GM23248 (cell line): ENCODE measurements around the gene WFDC5. TPM values are rescaled to one million over a fixed set of nuclear protein-coding genes. Genes with fewer than 3 reads are reported as not detected.
"Not testable (repeated sequence)": the region's sequence is repeated elsewhere in the genome, so short reads cannot be mapped to it uniquely, and the experiment has no call there.

Experiments
- DNase-seq: peaks from one replicate; pipeline ENCODE4 v3.0.0-alpha.2; 2015
- H2AFZ ChIP-seq: fragments of 200-600 bp; sonication (generic); 2 replicates; pipeline ENCODE4 v1.6.1; 2016; ENCODE audit warnings: antibody characterized with exemption
- H3F3A ChIP-seq: fragments of 200-600 bp; sonication (generic); 2 replicates; pipeline ENCODE4 v1.6.1; 2016; ENCODE audit warnings: mild to moderate bottlenecking, antibody characterized with exemption, mixed run types; ENCODE audit not compliant: insufficient read depth
- H3K27ac ChIP-seq: fragments of 200-600 bp; sonication (generic); 2 replicates; pipeline ENCODE4 v1.5.1; 2016; ENCODE audit warnings: mild to moderate bottlenecking
- H3K27me3 ChIP-seq: fragments of 200-600 bp; sonication (generic); replicated peaks from 2 replicates; pipeline ENCODE4 v1.6.1; 2016; ENCODE audit warnings: mild to moderate bottlenecking; ENCODE audit not compliant: insufficient read depth
- H3K36me3 ChIP-seq: fragments of 200-600 bp; sonication (generic); 2 replicates; pipeline ENCODE4 v1.6.1; 2016; ENCODE audit warnings: low read depth, mild to moderate bottlenecking
- H3K4me1 ChIP-seq: fragments of 200-600 bp; sonication (generic); 2 replicates; pipeline ENCODE4 v1.6.1; 2016; ENCODE audit warnings: mild to moderate bottlenecking; ENCODE audit not compliant: insufficient read depth
- H3K4me2 ChIP-seq: fragments of 200-600 bp; sonication (generic); one replicate; pipeline ENCODE4 v1.6.1; 2016; ENCODE audit warnings: mild to moderate bottlenecking; ENCODE audit not compliant: unreplicated experiment
- H3K4me3 ChIP-seq: fragments of 200-600 bp; sonication (generic); 2 replicates; pipeline ENCODE4 v1.5.1; 2016; ENCODE audit warnings: mild to moderate bottlenecking
- H3K79me2 ChIP-seq: fragments of 200-600 bp; sonication (generic); 2 replicates; pipeline ENCODE4 v1.6.1; 2016; ENCODE audit warnings: mild to moderate bottlenecking; ENCODE audit not compliant: insufficient read depth
- H3K9ac ChIP-seq: fragments of 200-600 bp; sonication (generic); 2 replicates; pipeline ENCODE4 v1.6.1; 2016; ENCODE audit warnings: mild to moderate bottlenecking
- H3K9me2 ChIP-seq: fragments of 200-600 bp; sonication (generic); 2 replicates; pipeline ENCODE4 v1.6.1; 2016; ENCODE audit warnings: mixed run types, mild to moderate bottlenecking, moderate library complexity; ENCODE audit not compliant: insufficient read depth
- H3K9me3 ChIP-seq: fragments of 200-600 bp; sonication (generic); one replicate; pipeline ENCODE4 v1.6.1; 2017; ENCODE audit warnings: low read depth
- H4K20me1 ChIP-seq: fragments of 200-600 bp; sonication (generic); 2 replicates; pipeline ENCODE4 v1.6.0; 2016; ENCODE audit not compliant: insufficient read depth
- EZH2 ChIP-seq: fragments of 200-600 bp; sonication (generic); IDR thresholded peaks from 2 replicates; pipeline ENCODE4 v1.6.1; 2018; ENCODE audit warnings: antibody characterized with exemption, mild to moderate bottlenecking; ENCODE audit not compliant: insufficient read depth, poor library complexity, severe bottlenecking
- EZH2phosphoT487 ChIP-seq: fragments of 200-600 bp; sonication (generic); IDR thresholded peaks from 2 replicates; pipeline ENCODE4 v1.6.1; 2018; ENCODE audit warnings: antibody characterized with exemption, moderate library complexity, mild to moderate bottlenecking, low read depth; ENCODE audit not compliant: insufficient read depth
- WGBS, 2 experiments: methylation state at CpG; one replicate each; pipeline ENCODE4 v1.1.6; 2015 to 2017; ENCODE audit warnings: low lambda C conversion rate in 2 of 2, low coverage in 1 of 2; ENCODE audit errors: missing lambda C conversion rate in 2 of 2; 5-methylcytosine and 5-hydroxymethylcytosine counted together
- in situ Hi-C: fragments of 300-500 bp; cut with MboI; formaldehyde crosslinking; loops from 2 replicates; pipeline ENCODE4 v1.15.0; 2020
- polyA plus RNA-seq: library from polyadenylated mRNA; unstranded; fragments of >200 nt; fragmentation: Nextera tagmentation; extraction: Ambion mirVana; gene quantifications from 2 replicates; pipeline ENCODE4 v1.2.1, GENCODE V29; 2016
- total RNA-seq: library from RNA; depleted of rRNA; stranded (reverse); fragments of >200 nt; shearing (Covaris generic); gene quantifications from 2 replicates; pipeline ENCODE4 v1.2.3, GENCODE V29; 2014; rRNA removed

The WFDC5 gene
- total RNA-seq, result not detected in 2 replicates
- not detected in 2 replicates for polyA plus RNA-seq

- Histone ChIP-seq H3K27me3 (peaks cover 14% of the 10 kb centered on the region; the same call in 1 of the 2 replicates), H3K79me2 (no peaks in the 10 kb centered on the region), H3F3A (no peaks in the 10 kb centered on the region), H3K9me3 (no peaks in the 10 kb centered on the region), H3K27ac (no peak within 1 kb of the TSS), H3K4me2 (no peak within 1 kb of the TSS), H2AFZ (no peak within 1 kb of the TSS), H3K4me3 (no peak within 1 kb of the TSS), H3K4me1 (no peaks in the 10 kb centered on the region), H3K36me3 (no peaks in the 10 kb centered on the region), H3K9ac (no peak within 1 kb of the TSS), H3K9me2 (no peaks in the 10 kb centered on the region), H4K20me1 (no peaks in the 10 kb centered on the region)
- WGBS, 2 experiments, result 40 to 41% methylated on average over 16 of the region's 16 CpGs
- TF ChIP-seq EZH2phosphoT487 (no peak), EZH2 (no peak)
- no peak for DNase-seq
- in situ Hi-C loops, result no loop called here
Measured at GRCh38 chr20:45114465-45115385, at the start of gene WFDC5. WFDC5 (minus strand) TSS chr20:45115174; CDS start chr20:45115083, 91 bp downstream.

GRCh38 chr20:45163083-45163803, 48.3 kb upstream of the WFDC5 start:
- H3K9ac ChIP-seq, result no peak overlapping the region
- H3K4me2 ChIP-seq, result no peak overlapping the region
- no peaks in the 10 kb centered on the region for H3K4me1 ChIP-seq
- H3K36me3 ChIP-seq, result no peaks in the 10 kb centered on the region
- no peaks in the 10 kb centered on the region for H3F3A ChIP-seq
- no peak overlapping the region for H3K27ac ChIP-seq
- in situ Hi-C loops, result no loop called here
- TF ChIP-seq EZH2phosphoT487 (no peak), EZH2 (no peak)
- no peaks in the 10 kb centered on the region for H3K9me2 ChIP-seq
- no peaks in the 10 kb centered on the region for H3K9me3 ChIP-seq
- H2AFZ ChIP-seq, result no peak overlapping the region
- 0 to 8% methylated on average over 1 of the region's 1 CpG for WGBS, 2 experiments
- H3K79me2 ChIP-seq, result no peaks in the 10 kb centered on the region
- DNase-seq, result no peak
- no peaks in the 10 kb centered on the region for H4K20me1 ChIP-seq
- H3K27me3 ChIP-seq, result no peaks in the 10 kb centered on the region
- no peak overlapping the region for H3K4me3 ChIP-seq

- Histone ChIP-seq H3K9ac (no peak overlapping the region), H3K9me2 (no peaks in the 10 kb centered on the region), H3F3A (no peaks in the 10 kb centered on the region), H2AFZ (no peak overlapping the region), H3K4me1 (no peaks in the 10 kb centered on the region), H3K36me3 (no peaks in the 10 kb centered on the region), H3K9me3 (no peaks in the 10 kb centered on the region), H3K27me3 (no peaks in the 10 kb centered on the region), H3K79me2 (no peaks in the 10 kb centered on the region), H3K27ac (no peak overlapping the region), H4K20me1 (no peaks in the 10 kb centered on the region), H3K4me3 (no peak overlapping the region), H3K4me2 (no peak overlapping the region)
- peak; percentile 84 for DNase-seq
- TF ChIP-seq EZH2phosphoT487 (no peak), EZH2 (no peak)
- WGBS, 2 experiments, result 0% methylated on average over 1 of the region's 1 CpG
- in situ Hi-C loops, result no loop called here
Measured at GRCh38 chr20:45157962-45158361, 43.0 kb upstream of the WFDC5 start.

- Histone ChIP-seq H4K20me1 (no peaks in the 10 kb centered on the region), H2AFZ (no peak overlapping the region), H3K4me3 (no peak overlapping the region), H3F3A (no peaks in the 10 kb centered on the region), H3K4me2 (no peak overlapping the region), H3K4me1 (no peaks in the 10 kb centered on the region), H3K27ac (no peak overlapping the region), H3K9me3 (no peaks in the 10 kb centered on the region), H3K9ac (no peak overlapping the region), H3K79me2 (no peaks in the 10 kb centered on the region), H3K9me2 (no peaks in the 10 kb centered on the region), H3K36me3 (no peaks in the 10 kb centered on the region), H3K27me3 (no peaks in the 10 kb centered on the region)
- in situ Hi-C loops, result no loop called here
- WGBS, 2 experiments, result 30 to 37% methylated on average over 2 of the region's 2 CpGs
- no peak for DNase-seq
- no peak for TF ChIP-seq EZH2
- TF ChIP-seq EZH2phosphoT487, result no peak
Measured at GRCh38 chr20:45156713-45157112, 41.7 kb upstream of the WFDC5 start.

- H3F3A ChIP-seq, H3K9me3 ChIP-seq, H4K20me1 ChIP-seq, H3K36me3 ChIP-seq, H3K4me3 ChIP-seq, DNase-seq, H3K9me2 ChIP-seq, H3K27me3 ChIP-seq, H3K27ac ChIP-seq, in situ Hi-C loops, H3K9ac ChIP-seq, H3K4me1 ChIP-seq, H3K79me2 ChIP-seq, H3K4me2 ChIP-seq, H2AFZ ChIP-seq: not testable (repeated sequence)
- WGBS, 2 experiments, result 64 to 92% methylated on average over 1 of the region's 1 CpG
Measured at GRCh38 chr20:45154794-45155193, 39.8 kb upstream of the WFDC5 start.
